ENCODE measurements around the gene TFDP2.
A peak's percentile ranks its signal among the peaks of the same experiment; 100 is the strongest.
"Not testable (repeated sequence)": the region's sequence is repeated elsewhere in the genome, so short reads cannot be mapped to it uniquely, and the experiment has no call there.

The TFDP2 gene

DNA sequence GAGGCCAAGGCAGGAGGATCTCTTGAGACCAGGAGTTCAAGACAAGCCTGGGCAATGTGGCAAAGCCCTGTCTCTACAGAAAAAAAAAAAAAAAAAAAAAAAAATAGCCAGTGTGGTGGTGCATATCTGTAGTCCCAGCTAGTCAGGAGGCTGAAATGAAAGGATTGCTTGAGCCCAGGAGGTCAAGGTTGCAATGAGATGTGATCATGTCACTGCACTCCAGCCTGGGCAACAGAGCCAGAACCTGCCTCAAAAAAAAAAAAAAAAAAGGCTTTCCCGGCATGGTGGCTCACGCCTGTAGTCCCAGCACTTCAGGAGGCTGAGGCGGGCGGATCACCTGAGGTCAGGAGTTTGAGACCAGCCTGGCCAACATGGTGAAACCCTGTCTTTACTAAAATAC lies 73.7 kb downstream of the TFDP2 start:
- DNase-seq (ENCODE audit: low read depth in 2 of 3, low spot score in 1 of 3) = not testable (repeated sequence)

DNA sequence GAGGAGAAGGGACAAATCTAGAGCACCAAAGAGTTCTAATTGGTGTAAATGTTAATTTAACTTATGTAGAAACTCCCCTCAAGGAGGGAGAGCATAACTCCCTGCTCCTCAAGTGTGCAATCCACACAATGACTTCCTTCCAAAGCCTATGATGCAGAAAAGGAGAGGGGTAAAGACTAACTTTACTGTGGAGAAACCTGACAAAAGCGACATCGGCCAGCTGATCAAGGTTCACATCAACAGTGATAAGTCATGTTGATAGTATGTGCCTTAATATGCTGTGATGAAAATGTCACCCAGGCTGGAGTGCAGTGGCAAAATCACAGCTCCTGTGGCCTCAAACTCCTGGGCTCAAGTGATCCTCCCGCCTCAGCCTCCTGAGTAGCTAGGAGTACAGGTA lies 76.5 kb downstream of the TFDP2 start:
- DNase-seq (ENCODE audit: low read depth in 2 of 3, low spot score in 1 of 3) = no peak

DNA sequence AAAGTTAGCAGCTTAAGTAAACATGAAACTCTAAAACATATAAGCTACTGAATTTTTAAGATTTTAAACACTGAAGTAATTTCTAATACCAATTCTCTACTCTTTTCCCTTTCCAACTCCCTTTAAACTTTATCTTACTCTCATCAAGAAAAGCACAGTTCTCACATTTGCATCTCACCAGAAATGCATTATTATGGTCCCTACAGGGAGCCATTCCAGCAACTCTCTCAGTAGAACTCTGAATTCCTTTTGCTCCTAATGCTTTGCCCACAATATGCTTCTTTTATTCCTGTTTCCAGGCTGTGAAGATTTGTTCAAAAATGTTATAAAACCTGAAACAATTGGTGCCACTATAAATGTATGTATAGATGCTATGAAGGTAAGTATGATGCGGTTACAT lies 83.4 kb downstream of the TFDP2 start:
- DNase-seq (ENCODE audit: low read depth in 2 of 3, low spot score in 1 of 3) = no peak

DNA sequence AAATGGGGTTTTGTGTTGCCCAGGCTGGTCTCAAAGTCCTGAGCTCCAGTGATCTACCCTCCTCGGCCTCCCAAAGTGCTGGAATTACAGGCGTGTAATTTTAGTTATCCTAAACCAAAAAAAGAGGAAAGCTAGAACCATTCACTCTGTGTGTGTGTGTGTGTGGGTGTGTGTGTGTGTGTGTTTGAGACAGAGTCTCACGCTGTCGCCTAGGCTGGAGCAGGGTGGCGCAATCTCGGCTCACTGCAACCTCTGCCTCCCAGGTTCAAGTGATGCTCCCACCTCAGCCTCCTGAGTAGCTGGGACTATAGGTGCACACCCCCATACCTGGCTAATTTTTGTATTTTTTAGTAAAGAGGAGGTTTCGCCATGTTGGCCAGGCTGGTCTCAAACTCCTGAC lies 84.0 kb downstream of the TFDP2 start:
- no peak for DNase-seq (ENCODE audit: low read depth in 2 of 3, low spot score in 1 of 3)

DNA sequence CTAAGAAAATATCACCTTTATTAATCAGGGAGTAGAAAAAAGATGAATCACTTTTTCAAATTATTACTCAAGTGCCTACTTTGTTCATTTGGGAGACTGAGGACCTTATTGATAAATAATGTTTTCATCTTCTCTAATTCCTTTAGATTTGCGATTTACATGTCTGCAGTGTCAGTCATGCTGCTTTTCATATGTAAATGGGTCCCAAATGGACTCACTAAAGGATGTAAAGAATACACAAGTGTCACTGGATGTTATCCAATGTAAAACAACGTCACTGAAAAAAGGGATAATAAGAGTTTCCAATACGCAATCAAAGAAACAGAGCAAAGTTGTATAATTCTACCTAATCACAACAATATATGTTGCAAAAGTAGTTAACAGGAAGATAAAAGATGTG lies 84.9 kb downstream of the TFDP2 start:
- no peak for DNase-seq (ENCODE audit: low read depth in 2 of 3, low spot score in 1 of 3)

DNA sequence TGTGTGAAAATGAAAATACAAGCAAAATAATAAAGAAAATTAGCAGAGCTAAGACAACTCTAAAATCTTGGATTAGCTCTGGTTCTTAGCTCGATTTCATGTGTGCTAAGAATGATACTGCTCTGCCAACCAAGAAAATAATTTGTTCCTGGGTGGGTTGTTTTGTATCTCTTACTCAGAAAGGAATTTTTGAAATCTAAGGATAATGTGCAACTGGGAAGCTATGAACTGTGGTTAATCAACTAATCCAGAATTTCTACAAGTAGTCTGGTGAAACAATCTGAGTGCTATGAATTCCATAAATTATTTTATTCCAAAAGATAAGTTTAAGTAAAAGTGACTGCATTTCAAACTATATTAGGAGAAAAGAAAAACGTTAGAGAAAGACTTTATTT lies 92.0 kb downstream of the TFDP2 start:
- no peak for DNase-seq (ENCODE audit: low read depth in 2 of 3, low spot score in 1 of 3)

DNA sequence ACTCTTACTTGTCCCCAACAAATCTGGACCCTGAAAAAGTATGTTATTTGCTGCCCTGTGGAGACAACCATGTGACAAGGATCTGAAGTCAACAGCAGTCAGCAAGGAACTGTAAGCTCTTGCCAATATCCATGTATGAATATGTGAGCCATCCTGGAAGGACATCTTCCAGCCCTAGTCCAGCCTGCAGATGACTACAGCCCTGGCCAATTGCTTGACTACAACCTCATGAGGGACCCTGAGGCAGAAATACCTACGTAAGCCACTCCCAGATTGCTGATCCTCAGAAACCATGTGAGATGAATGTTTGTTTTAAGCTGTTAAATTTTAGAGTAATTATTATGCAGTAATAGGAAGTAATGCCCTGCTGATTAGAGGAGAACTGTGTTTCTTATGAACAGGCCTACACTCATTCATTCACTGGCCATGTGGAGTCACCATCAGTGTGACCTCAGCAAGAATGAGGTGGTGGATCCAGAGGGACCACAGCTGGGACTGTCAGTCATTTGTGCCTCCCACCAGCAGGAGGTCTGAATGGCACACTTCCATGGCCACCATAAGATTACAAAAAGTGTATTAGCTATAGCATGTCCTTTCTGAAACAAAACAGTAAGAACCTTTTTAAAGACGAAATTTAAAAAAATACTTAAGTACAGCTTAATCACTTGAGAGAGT lies 92.6 kb downstream of the TFDP2 start:
- no peak for DNase-seq (ENCODE audit: low read depth in 2 of 3, low spot score in 1 of 3)

DNA sequence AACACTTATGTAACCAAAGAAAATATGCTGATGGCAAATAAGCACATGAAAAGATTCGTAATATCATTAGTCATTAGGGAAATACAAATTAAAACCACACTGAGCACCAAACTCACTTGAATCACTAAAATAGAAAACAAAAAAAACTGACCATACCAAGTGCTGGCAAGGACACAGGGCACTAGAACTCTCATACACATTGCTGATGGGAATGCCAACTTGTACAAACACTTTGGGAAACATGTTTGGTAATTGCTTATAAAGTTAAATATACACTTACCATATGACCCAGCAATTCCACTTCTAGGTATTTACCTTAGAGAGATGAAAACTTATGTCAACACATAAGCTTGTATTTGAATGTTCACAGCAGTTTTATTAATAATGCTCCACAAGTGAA lies 95.5 kb downstream of the TFDP2 start:
- no peak for DNase-seq (ENCODE audit: low read depth in 2 of 3, low spot score in 1 of 3)

DNA sequence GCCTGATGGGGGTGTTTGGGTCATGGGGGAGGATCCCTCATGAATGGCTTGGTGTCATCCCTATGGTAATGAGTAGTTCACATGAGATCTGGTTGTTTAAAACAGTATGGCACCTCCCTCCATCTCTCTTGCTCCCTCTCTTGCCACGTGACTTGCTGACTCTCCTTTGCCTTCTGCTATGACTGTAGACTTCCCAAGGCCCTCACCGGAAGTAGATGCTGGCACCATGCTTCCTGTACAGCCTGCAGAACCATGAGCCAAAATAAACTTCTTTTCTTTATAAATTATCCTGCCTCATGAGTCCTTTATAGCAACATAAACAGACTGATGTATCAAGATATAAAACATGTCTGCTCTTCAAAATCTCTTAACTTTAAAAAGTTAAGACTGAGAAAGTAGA lies 96.1 kb downstream of the TFDP2 start:
- no peak for DNase-seq (ENCODE audit: low read depth in 2 of 3, low spot score in 1 of 3)

DNA sequence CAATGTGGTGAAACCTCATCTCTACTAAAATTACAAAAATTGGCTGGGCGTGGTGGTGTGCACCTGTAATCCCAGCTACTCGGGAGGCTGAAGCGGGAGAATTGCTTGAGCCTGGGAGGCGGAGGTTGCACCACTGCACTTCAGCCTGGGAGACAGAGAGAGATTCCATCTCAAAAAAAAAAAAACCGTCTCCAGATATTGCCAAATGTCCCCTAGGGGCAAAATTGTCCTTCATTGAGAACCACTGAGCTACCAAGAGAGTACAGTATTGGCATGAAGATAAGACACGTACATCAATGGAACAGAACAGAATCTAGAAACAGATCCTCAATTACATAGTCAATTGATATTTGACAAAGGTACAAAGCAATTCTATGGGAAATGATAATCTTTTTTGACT lies 98.0 kb downstream of the TFDP2 start:
- no peak for DNase-seq (ENCODE audit: low read depth in 2 of 3, low spot score in 1 of 3)

DNA sequence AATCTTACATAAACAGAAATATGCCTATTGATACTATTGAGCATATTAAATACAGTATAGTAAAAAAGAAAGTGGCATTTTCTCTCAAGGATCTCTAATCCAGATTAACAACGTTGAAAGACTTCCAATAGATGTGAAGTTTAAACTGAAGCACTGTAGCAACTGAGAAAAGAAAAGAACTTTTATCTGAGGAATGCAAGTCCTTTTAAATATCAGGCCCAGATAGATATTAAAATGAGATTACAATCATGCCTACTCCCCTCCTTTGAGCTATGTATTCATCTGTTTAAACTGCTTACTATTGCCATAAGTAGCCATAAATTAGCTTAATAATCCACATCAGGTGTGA lies 102.3 kb downstream of the TFDP2 start:
- DNase-seq (ENCODE audit: low read depth in 2 of 3, low spot score in 1 of 3) = no peak

DNA sequence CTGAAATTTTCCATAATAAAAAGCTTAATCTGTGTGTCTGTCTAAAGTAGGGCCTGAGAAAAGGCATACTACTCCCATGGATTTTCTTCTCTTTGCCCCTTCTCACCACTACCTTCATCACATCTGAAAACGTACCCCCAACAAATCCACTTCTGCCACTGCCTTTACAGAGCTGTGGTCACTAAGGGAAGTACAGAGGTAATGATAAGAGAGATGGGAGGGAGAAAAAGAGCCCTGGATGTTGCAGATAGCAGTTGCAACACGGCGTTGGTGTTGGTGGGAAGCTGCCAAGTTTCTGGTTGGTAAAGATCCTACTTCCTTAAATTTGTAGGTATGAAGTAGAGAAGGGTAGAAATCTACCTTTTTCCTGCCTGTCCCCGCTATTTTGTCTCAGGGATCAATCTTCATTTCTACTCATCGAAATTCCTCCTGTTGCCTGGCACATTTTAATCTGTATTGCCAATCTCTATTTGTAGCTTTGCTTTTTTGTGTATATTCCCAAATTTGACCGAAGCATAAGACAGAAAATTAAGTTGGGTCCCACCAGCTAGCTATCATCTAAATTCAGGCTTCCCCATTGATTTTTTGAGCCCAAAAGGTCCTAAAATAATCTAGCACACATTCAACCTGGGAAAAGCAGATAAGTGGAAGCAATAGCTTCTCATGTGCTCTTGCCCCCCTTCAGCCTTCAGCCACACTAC lies 102.9 kb downstream of the TFDP2 start:
- DNase-seq (ENCODE audit: low read depth in 2 of 3, low spot score in 1 of 3) = no peak

DNA sequence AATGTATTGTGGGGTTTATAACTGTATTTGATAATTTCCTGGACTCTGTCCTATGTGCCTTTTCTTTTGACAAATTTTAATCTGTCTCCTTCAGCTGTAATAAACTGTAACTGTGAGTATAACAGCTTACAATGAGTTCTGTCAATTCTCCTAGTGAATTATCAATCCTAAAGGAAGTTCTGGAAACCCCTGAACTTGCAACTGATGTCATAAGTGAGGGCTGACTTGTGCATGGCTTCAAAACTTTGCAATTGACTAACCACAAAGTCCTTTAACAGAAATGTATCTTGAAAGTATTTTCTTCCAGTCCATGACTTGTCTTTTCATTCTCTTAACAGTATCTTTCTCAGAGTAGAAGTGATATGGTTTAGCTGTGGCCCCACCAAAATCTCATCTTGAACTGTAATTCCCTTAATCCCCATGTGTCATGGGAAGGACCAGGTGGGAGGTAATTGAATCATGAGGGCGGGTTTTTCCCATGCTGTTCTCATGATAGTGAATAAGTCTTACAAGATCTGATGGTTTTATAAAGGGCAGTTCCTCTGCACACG lies 108.3 kb downstream of the TFDP2 start:
- DNase-seq (ENCODE audit: low read depth in 2 of 3, low spot score in 1 of 3) = no peak

DNA sequence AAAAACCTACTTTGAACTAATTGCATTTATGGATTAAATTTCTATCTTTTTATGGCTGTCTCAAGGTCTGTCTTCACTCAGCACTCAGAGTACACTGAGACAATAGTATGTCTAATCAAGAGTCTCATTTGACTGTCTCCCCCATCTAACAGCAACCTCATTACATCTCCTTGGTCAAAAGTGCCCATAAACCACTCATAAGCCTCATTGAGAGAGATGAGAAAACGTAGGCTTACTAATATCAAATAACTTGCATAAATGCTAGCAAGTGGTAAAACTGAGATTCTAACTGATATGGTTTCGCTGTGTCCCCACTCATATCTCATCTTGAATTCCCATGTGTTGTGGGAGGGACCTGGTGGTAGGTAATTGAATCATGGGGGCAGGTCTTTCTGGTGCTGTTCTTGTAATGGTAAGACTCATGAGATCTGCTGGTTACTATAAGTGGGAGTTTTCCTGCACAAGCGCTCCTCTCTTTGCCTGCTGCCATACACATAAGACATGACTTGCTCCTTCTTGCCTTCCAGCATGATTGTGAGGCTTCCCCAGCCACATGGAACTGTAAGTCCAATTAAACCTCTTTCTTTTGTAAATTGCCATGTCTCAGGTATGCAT lies 113.9 kb downstream of the TFDP2 start:
- DNase-seq (ENCODE audit: low read depth in 2 of 3, low spot score in 1 of 3) = no peak

DNA sequence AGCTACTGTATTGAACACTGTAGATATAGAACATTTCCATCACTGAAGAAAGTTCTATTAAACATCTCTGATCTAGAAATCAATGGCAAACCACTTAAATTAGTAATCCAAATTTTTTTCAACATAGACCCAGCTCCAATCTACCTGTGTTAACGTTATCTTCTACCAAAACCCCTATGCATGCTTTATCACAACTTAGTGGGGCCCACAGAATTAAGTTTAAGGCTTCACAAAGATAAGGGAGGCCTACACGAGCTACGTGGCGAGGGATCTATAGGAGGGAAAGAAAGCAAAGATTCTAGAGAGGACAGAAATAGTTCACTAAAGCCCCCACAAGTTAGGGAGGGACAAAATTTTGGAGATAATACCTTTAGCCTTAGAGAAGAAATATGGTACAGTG lies 116.1 kb downstream of the TFDP2 start:
- DNase-seq (ENCODE audit: low read depth in 2 of 3, low spot score in 1 of 3) = no peak

DNA sequence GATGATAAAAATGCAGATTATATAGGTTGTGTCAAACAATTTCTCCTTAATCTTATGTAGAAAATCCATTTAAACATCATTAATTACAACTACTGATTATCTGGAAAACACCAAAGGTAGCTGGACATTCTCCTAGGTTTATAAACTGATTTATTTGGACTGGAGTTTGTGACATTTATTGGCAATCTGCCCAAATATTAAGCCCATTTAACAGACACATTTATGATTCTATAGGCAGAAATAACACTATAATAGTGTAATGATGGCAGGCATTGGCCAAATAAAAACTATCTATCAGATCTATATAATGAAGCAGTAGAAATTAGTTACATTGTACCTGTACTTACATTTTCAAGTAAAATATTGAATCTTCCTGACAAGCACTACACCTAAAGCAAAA lies 117.8 kb downstream of the TFDP2 start:
- DNase-seq (ENCODE audit: low read depth in 2 of 3, low spot score in 1 of 3) = no peak

DNA sequence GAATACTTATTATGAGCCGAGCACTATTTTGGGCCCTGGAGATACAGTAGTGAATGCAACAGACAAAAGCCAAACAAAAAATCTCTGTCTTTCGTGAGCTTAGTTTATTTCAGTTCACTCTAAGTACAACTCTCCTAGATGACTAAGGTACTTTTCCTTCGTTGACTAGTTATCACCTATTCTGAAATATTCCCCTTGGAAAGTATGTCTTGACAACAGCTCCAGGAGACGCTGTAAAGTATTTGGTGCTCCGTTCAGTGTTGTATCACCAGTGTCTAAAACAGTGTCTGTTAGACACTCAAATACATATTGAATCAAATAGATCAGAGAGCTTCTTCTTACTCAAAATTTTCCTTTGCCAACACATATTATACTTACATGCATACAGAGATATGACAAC lies 119.6 kb downstream of the TFDP2 start:
- DNase-seq (ENCODE audit: low read depth in 2 of 3, low spot score in 1 of 3) = no peak

DNA sequence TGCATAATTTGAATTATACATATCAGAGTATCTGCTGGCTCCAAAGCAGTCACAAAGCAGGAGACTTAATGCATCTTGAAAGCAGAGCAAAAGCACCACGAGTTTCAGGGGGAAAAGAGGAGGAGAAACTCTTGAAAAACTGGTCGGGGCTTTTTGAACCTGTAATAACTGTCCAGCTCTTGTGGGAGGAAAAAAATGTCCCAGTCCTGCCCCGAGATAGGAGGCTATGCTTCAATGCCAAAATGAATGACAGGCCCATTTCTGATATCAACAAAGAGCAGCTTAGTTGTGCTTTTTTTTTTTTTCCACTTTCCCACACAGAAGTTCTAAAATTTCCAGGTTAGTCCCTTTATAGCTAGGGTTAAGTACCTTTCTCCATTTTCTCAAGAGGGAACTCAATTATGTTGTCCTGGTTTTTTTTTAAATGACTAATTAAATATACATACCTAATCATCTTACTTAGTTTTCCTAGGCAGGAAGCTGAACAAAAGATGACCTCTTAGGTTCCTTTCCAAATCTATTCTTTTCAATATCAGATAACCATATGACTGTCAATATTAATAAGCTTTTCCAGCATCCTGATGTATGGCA lies 120.2 kb downstream of the TFDP2 start:
- no peak for DNase-seq (ENCODE audit: low read depth in 2 of 3, low spot score in 1 of 3)

DNA sequence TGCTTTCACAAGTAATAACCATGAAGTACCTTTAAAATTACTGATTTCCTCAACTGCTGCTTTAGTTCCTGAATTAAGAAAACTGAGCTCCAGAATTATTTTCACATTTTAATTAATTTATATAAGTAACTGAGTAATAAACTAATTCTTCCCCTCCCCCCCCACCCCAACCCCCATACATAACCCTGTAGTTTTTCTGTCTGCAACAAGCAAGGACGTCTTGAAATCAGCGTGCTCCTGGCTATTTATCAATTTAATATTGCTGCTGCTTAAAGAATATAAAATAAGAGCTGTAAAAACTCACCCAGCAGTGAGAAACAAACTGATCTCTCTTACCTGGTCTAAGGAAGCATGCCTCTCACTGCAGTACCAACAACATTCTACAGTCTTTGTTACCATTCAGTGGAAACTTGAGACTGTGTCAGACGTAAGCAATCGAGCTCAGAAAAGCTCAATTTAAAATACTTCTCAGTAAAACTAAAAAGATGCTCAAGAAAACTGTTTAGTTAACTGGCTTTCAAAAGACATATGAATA lies 121.0 kb downstream of the TFDP2 start:
- peak in 1 of 3 donors; percentile 31 for DNase-seq (ENCODE audit: low read depth in 2 of 3, low spot score in 1 of 3)

DNA sequence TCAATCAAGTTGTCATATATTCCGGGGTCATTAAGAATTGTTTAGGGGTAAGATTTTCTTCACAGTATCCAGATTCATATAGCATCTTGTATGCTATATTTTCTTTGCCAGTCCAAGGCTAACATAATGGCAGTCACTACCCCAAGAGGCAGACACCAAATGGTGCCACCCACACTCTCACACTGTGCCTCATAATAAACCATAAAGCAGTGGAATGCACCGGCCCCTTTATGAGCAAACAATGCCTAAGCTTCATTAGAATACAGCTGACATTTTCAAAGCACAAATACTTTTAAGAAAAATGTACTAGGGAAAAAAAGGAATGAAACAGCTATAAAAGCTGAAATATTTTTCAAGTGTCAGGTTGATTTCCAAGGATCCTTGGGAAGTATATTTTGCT lies 121.6 kb downstream of the TFDP2 start:
- peak in 1 of 3 donors; percentile 24 for DNase-seq (ENCODE audit: low read depth in 2 of 3, low spot score in 1 of 3)

DNA sequence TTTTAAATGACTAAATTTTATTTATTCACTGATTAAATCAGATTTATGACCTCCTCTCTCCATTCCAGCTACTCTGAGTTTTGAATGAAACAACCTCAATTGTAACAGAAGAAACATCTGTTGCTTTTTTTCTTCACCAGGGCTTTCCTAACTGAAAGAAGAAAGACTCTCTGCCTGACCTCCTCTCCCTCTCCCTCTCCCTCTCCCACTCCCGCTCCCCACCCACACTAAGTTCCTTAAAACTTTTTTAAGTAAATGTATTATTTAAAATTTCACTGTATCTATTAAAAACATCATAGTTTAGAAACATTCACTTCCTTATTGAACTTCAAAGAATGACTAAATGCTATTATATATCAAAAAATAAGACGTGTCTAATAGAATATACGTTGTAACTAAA lies 122.0 kb downstream of the TFDP2 start:
- no peak for DNase-seq (ENCODE audit: low read depth in 2 of 3, low spot score in 1 of 3)

DNA sequence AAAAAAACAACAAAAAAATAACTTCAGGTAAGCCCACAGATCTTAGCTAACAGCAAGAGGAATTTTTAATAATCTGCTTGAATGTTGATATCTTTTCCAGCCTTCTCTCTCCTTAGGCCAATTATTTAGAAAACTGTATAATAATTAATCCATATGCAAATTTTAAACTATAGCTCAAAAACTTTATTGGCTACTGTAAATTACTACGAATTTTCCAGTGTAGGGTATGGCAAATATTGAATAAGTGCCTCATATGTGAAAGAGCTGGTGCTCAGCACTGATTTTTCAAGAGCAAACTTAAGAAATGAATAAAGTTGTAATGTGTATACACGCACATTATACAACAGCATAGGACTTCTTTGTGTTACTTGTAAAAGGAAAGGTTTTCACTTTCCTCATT lies 123.0 kb downstream of the TFDP2 start:
- no peak for DNase-seq (ENCODE audit: low read depth in 2 of 3, low spot score in 1 of 3)
